NB4 (cell line): Measurements from ENCODE around the gene SLC16A1.

Source experiments
- CTCF ChIP-seq: IDR thresholded peaks from one replicate; pipeline ENCODE4 v1.5.1; 2012; ENCODE audit warnings: low read depth, low read length
- POLR2A ChIP-seq: IDR thresholded peaks from 2 replicates; pipeline ENCODE4 v1.6.1; 2011; ENCODE audit warnings: mild to moderate bottlenecking; ENCODE audit not compliant: insufficient read length; ENCODE audit errors: extremely low read depth

- TF ChIP-seq CTCF (no peak), POLR2A (no peak)
Observed at GRCh38 chr1:112894561-112895011, 61.4 kb downstream of the SLC16A1 start.
